ENCODE measurements around the gene DPP10.

The DPP10 gene

GRCh38 chr2:114457956-114458355 is 15.5 kb downstream of the DPP10 start:
- Histone ChIP-seq H3K9ac (ENCODE audit: low read depth, low read length, poor library complexity) (no peak overlapping the region), H3K14ac (ENCODE audit: low read length) (no peak overlapping the region), H2BK120ac (ENCODE audit: low read depth, low read length) (no peak overlapping the region), H3K27ac (replicated peaks; ENCODE audit: low read length) (no peak overlapping the region), H3K9me3 (replicated peaks in 1 of 2; ENCODE audit: control insufficient read depth in 2 of 2, insufficient read depth in 1 of 2, low read depth in 1 of 2, low read length in 2 of 2) (no peaks in the 10 kb centered on the region), H2BK5ac (ENCODE audit: low read length) (no peak overlapping the region), H4K8ac (ENCODE audit: low read depth, low read length) (no peak overlapping the region), H3K27me3 (ENCODE audit: control insufficient read depth in 3 of 3, insufficient read depth in 3 of 3, low read depth in 1 of 3, low read length in 3 of 3) (no peaks in the 10 kb centered on the region), H3K36me3 (replicated peaks in 1 of 2; ENCODE audit: control insufficient read depth in 2 of 2, insufficient read depth in 2 of 2, low read length in 2 of 2) (no peaks in the 10 kb centered on the region), H3K4me1 (ENCODE audit: control insufficient read depth in 2 of 2, insufficient read depth in 1 of 2, low read depth in 1 of 2, low read length in 2 of 2) (peaks cover 0 to 3% of the 10 kb centered on the region in 2 donors), H3K4me3 (ENCODE audit: low read length in 2 of 2) (no peak overlapping the region), H3K79me1 (ENCODE audit: low read depth, low read length) (no peaks in the 10 kb centered on the region), H3K4ac (ENCODE audit: low read length) (no peak overlapping the region), H2BK12ac (ENCODE audit: low read length) (no peak overlapping the region), H3K23ac (ENCODE audit: low read depth, low read length, poor library complexity) (no peak overlapping the region), H2AK5ac (ENCODE audit: low read depth, low read length) (no peak overlapping the region), H4K91ac (ENCODE audit: low read depth, low read length, poor library complexity) (no peak overlapping the region), H2AFZ (ENCODE audit: low read length) (no peak overlapping the region), H3K4me2 (ENCODE audit: insufficient read depth, low read length, poor library complexity, severe bottlenecking) (no peak overlapping the region), H3K18ac (ENCODE audit: low read length) (no peak overlapping the region), H2BK15ac (ENCODE audit: low read length) (no peak overlapping the region)
- no CpG with 5 or more reads among the region's 2 CpGs for WGBS, 2 donors (ENCODE audit: extremely low coverage in 2 of 2, insufficient read length in 2 of 2, insufficient replicate concordance in 1 of 2)
- DNase-seq (ENCODE audit: low spot score) = no peak

GRCh38 chr2:114461116-114461515 is 18.7 kb downstream of the DPP10 start:
- H4K8ac ChIP-seq (ENCODE audit: low read depth, low read length) = no peak overlapping the region
- no peak overlapping the region for H4K91ac ChIP-seq (ENCODE audit: low read depth, low read length, poor library complexity)
- H3K36me3 ChIP-seq (replicated peaks in 1 of 2; ENCODE audit: control insufficient read depth in 2 of 2, insufficient read depth in 2 of 2, low read length in 2 of 2) = no peaks in the 10 kb centered on the region
- no peaks in the 10 kb centered on the region for H3K27me3 ChIP-seq (ENCODE audit: control insufficient read depth in 3 of 3, insufficient read depth in 3 of 3, low read depth in 1 of 3, low read length in 3 of 3)
- no peak overlapping the region for H3K23ac ChIP-seq (ENCODE audit: low read depth, low read length, poor library complexity)
- H2AFZ ChIP-seq (ENCODE audit: low read length) = no peak overlapping the region
- H3K27ac ChIP-seq (replicated peaks; ENCODE audit: low read length) = no peak overlapping the region
- no peak overlapping the region for H3K18ac ChIP-seq (ENCODE audit: low read length)
- no peaks in the 10 kb centered on the region for H3K79me1 ChIP-seq (ENCODE audit: low read depth, low read length)
- DNase-seq (ENCODE audit: low spot score) = no peak
- no peak overlapping the region for H2BK12ac ChIP-seq (ENCODE audit: low read length)
- no peak overlapping the region for H3K4ac ChIP-seq (ENCODE audit: low read length)
- H3K14ac ChIP-seq (ENCODE audit: low read length) = no peak overlapping the region
- no peaks in the 10 kb centered on the region for H3K9me3 ChIP-seq (replicated peaks in 1 of 2; ENCODE audit: control insufficient read depth in 2 of 2, insufficient read depth in 1 of 2, low read depth in 1 of 2, low read length in 2 of 2)
- peaks cover 0 to 3% of the 10 kb centered on the region in 2 donors for H3K4me1 ChIP-seq (ENCODE audit: control insufficient read depth in 2 of 2, insufficient read depth in 1 of 2, low read depth in 1 of 2, low read length in 2 of 2)
- no peak overlapping the region for H2BK5ac ChIP-seq (ENCODE audit: low read length)
- H2BK120ac ChIP-seq (ENCODE audit: low read depth, low read length) = no peak overlapping the region
- no peak overlapping the region for H2BK15ac ChIP-seq (ENCODE audit: low read length)
- WGBS, 2 donors (ENCODE audit: extremely low coverage in 2 of 2, insufficient read length in 2 of 2, insufficient replicate concordance in 1 of 2) = no CpG with 5 or more reads among the region's 3 CpGs
- no peak overlapping the region for H3K4me3 ChIP-seq (ENCODE audit: low read length in 2 of 2)
- no peak overlapping the region for H3K4me2 ChIP-seq (ENCODE audit: insufficient read depth, low read length, poor library complexity, severe bottlenecking)
- no peak overlapping the region for H3K9ac ChIP-seq (ENCODE audit: low read depth, low read length, poor library complexity)
- H2AK5ac ChIP-seq (ENCODE audit: low read depth, low read length) = no peak overlapping the region

- peaks cover 0 to 3% of the 10 kb centered on the region in 2 donors for H3K4me1 ChIP-seq (ENCODE audit: control insufficient read depth in 2 of 2, insufficient read depth in 1 of 2, low read depth in 1 of 2, low read length in 2 of 2)
- no peak overlapping the region for H3K4ac ChIP-seq (ENCODE audit: low read length)
- H3K23ac ChIP-seq (ENCODE audit: low read depth, low read length, poor library complexity) = no peak overlapping the region
- no peaks in the 10 kb centered on the region for H3K79me1 ChIP-seq (ENCODE audit: low read depth, low read length)
- H3K18ac ChIP-seq (ENCODE audit: low read length) = no peak overlapping the region
- H3K36me3 ChIP-seq (replicated peaks in 1 of 2; ENCODE audit: control insufficient read depth in 2 of 2, insufficient read depth in 2 of 2, low read length in 2 of 2) = no peaks in the 10 kb centered on the region
- H3K27me3 ChIP-seq (ENCODE audit: control insufficient read depth in 3 of 3, insufficient read depth in 3 of 3, low read depth in 1 of 3, low read length in 3 of 3) = no peaks in the 10 kb centered on the region
- H2AFZ ChIP-seq (ENCODE audit: low read length) = no peak overlapping the region
- no peak overlapping the region for H4K8ac ChIP-seq (ENCODE audit: low read depth, low read length)
- no peak overlapping the region for H3K4me2 ChIP-seq (ENCODE audit: insufficient read depth, low read length, poor library complexity, severe bottlenecking)
- H2AK5ac ChIP-seq (ENCODE audit: low read depth, low read length) = no peak overlapping the region
- no peak overlapping the region for H3K14ac ChIP-seq (ENCODE audit: low read length)
- DNase-seq (ENCODE audit: low spot score) = no peak
- H3K9me3 ChIP-seq (replicated peaks in 1 of 2; ENCODE audit: control insufficient read depth in 2 of 2, insufficient read depth in 1 of 2, low read depth in 1 of 2, low read length in 2 of 2) = no peaks in the 10 kb centered on the region
- H2BK5ac ChIP-seq (ENCODE audit: low read length) = no peak overlapping the region
- H3K9ac ChIP-seq (ENCODE audit: low read depth, low read length, poor library complexity) = no peak overlapping the region
- no peak overlapping the region for H2BK15ac ChIP-seq (ENCODE audit: low read length)
- H3K27ac ChIP-seq (replicated peaks; ENCODE audit: low read length) = no peak overlapping the region
- no peak overlapping the region for H2BK12ac ChIP-seq (ENCODE audit: low read length)
- H4K91ac ChIP-seq (ENCODE audit: low read depth, low read length, poor library complexity) = no peak overlapping the region
- H3K4me3 ChIP-seq (ENCODE audit: low read length in 2 of 2) = no peak overlapping the region
- WGBS, 2 donors (ENCODE audit: extremely low coverage in 2 of 2, insufficient read length in 2 of 2, insufficient replicate concordance in 1 of 2) = no CpG with 5 or more reads among the region's 10 CpGs
- no peak overlapping the region for H2BK120ac ChIP-seq (ENCODE audit: low read depth, low read length)
Measured at GRCh38 chr2:114464961-114465706, 22.7 kb downstream of the DPP10 start.

GRCh38 chr2:114468343-114468742 is 25.9 kb downstream of the DPP10 start:
- Histone ChIP-seq H3K9ac (ENCODE audit: low read depth, low read length, poor library complexity) (no peak overlapping the region), H2BK15ac (ENCODE audit: low read length) (no peak overlapping the region), H3K27ac (replicated peaks; ENCODE audit: low read length) (no peak overlapping the region), H4K91ac (ENCODE audit: low read depth, low read length, poor library complexity) (no peak overlapping the region), H3K4me3 (ENCODE audit: low read length in 2 of 2) (no peak overlapping the region), H3K4me2 (ENCODE audit: insufficient read depth, low read length, poor library complexity, severe bottlenecking) (no peak overlapping the region), H2BK5ac (ENCODE audit: low read length) (no peak overlapping the region), H3K4me1 (ENCODE audit: control insufficient read depth in 2 of 2, insufficient read depth in 1 of 2, low read depth in 1 of 2, low read length in 2 of 2) (no peaks in the 10 kb centered on the region), H2AK5ac (ENCODE audit: low read depth, low read length) (no peak overlapping the region), H4K8ac (ENCODE audit: low read depth, low read length) (no peak overlapping the region), H2BK12ac (ENCODE audit: low read length) (no peak overlapping the region), H2BK120ac (ENCODE audit: low read depth, low read length) (no peak overlapping the region), H3K4ac (ENCODE audit: low read length) (no peak overlapping the region), H2AFZ (ENCODE audit: low read length) (no peak overlapping the region), H3K36me3 (replicated peaks in 1 of 2; ENCODE audit: control insufficient read depth in 2 of 2, insufficient read depth in 2 of 2, low read length in 2 of 2) (no peaks in the 10 kb centered on the region), H3K9me3 (replicated peaks in 1 of 2; ENCODE audit: control insufficient read depth in 2 of 2, insufficient read depth in 1 of 2, low read depth in 1 of 2, low read length in 2 of 2) (no peaks in the 10 kb centered on the region), H3K79me1 (ENCODE audit: low read depth, low read length) (no peaks in the 10 kb centered on the region), H3K27me3 (ENCODE audit: control insufficient read depth in 3 of 3, insufficient read depth in 3 of 3, low read depth in 1 of 3, low read length in 3 of 3) (no peaks in the 10 kb centered on the region), H3K18ac (ENCODE audit: low read length) (no peak overlapping the region), H3K23ac (ENCODE audit: low read depth, low read length, poor library complexity) (no peak overlapping the region), H3K14ac (ENCODE audit: low read length) (no peak overlapping the region)
- no peak for DNase-seq (ENCODE audit: low spot score)
- no CpG with 5 or more reads among the region's 4 CpGs for WGBS, 2 donors (ENCODE audit: extremely low coverage in 2 of 2, insufficient read length in 2 of 2, insufficient replicate concordance in 1 of 2)
